Measurements from ENCODE around the gene ANO7. TPM values are rescaled to one million over a fixed set of nuclear protein-coding genes. Genes with fewer than 3 reads are reported as not detected.

ANO7 gene
- total RNA-seq, 2 experiments from 2014 or later = 0.16 to 0.46 TPM

DNA sequence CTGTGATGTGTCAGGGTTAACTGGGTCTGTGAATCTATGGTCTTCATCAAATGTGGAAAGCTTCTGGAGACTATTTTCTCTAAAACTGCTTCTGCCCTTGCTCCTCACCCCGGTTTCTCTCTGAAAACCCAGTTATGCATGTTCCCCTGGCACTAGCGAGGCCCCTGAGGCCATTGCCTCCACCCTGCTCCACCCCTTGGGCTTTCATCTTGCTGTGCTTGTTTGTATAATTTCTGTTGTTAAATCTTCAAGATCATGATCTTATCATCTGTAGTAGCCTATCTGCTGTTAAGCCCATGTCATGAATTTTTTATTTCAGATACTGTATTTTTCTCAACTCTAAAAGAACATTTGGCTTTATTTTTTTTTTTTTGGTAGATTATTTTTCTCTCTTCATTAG lies 14.9 kb upstream of the ANO7 start:
- intact Hi-C loops (cut with micrococcal nuclease; ENCODE audit: unreplicated experiment) = no loop called here
- no peak for TF ChIP-seq EZH2phosphoT487 (IDR thresholded peaks at IDR 0.05; ENCODE audit: borderline replicate concordance, low read depth, low read length)
- TF ChIP-seq, protein P1, sequence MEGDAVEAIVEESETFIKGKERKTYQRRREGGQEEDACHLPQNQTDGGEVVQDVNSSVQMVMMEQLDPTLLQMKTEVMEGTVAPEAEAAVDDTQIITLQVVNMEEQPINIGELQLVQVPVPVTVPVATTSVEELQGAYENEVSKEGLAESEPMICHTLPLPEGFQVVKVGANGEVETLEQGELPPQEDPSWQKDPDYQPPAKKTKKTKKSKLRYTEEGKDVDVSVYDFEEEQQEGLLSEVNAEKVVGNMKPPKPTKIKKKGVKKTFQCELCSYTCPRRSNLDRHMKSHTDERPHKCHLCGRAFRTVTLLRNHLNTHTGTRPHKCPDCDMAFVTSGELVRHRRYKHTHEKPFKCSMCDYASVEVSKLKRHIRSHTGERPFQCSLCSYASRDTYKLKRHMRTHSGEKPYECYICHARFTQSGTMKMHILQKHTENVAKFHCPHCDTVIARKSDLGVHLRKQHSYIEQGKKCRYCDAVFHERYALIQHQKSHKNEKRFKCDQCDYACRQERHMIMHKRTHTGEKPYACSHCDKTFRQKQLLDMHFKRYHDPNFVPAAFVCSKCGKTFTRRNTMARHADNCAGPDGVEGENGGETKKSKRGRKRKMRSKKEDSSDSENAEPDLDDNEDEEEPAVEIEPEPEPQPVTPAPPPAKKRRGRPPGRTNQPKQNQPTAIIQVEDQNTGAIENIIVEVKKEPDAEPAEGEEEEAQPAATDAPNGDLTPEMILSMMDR (conservative IDR thresholded peaks at IDR 0.05; ENCODE audit: low read length) = no peak
- POLR2A ChIA-PET = interaction anchor here (1.0 kb wide), 1 partner anchor 22 kb away, joined by 3 read pairs; no protein-coding TSS in a partner anchor
- Histone ChIP-seq H3K27ac (ENCODE audit: low read depth, low read length, poor library complexity, severe bottlenecking) (no peak overlapping the region), H4K20me1 (ENCODE audit: insufficient read depth, low read length) (no peaks in the 10 kb centered on the region), H2AFZ (ENCODE audit: low read length) (no peak overlapping the region), H3K36me3 (ENCODE audit: insufficient read depth, low read length) (peaks cover 71% of the 10 kb centered on the region), H3K4me3 (ENCODE audit: low read depth, low read length, poor library complexity, severe bottlenecking) (no peak overlapping the region), H3K9me2 (ENCODE audit: insufficient read depth, low read length) (no peaks in the 10 kb centered on the region), H3K4me2 (ENCODE audit: low read length) (no peak overlapping the region), H3K4me1 (ENCODE audit: insufficient read depth, low read length, poor library complexity, severe bottlenecking) (no peaks in the 10 kb centered on the region), H3K79me2 (ENCODE audit: insufficient read depth, low read depth, low read length) (no peaks in the 10 kb centered on the region), H3K9me3 (ENCODE audit: low read length) (peaks cover 11% of the 10 kb centered on the region; the same call in 1 of the 2 replicates)
- no peak for DNase-seq (ENCODE audit: low spot score)
- no TSS peak for BruUV-seq (replicated peaks)
- CTCF ChIA-PET (ENCODE audit: unreplicated experiment) = no interaction called here

DNA sequence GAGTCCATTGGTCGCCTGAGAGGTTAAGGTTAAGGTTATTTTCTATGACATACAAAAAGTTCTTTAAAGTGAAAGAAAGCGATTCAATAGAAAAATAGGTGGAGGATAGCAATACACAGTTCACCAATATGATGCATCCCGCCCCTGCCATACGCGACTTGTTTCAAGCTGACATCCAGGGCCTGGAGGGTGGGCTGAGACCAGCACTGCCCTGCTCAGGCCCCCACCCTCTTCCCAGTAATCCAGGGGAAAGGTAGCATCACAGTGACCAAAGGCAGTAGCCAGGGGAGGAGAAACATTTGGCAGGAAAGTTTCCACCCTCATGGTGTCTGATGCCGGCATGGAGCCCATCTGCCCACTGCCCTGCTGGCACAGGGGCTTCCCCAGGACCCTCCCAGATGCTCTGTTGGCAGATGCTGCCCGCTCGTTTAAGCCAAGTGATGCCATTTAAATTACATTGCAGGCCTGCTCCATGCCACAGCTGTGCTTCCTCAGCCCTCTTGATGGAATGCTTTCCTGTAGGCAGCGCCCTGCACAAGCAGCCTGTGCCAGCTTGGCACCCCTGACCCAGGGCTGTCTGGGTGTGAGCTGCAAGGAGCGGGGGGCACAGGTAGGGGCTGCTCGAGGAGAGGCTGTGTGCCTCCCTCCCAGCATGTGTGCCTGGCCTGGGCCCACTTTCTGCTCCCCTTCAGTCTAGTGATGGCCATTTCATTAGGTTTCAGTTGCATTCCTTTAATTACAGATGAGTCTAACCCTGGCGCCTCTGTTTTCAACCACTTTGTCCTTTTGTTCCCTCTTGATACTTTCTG lies 10.7 kb upstream of the ANO7 start:
- Histone ChIP-seq H3K9me2 (ENCODE audit: insufficient read depth, low read length) (no peaks in the 10 kb centered on the region), H2AFZ (ENCODE audit: low read length) (no peak overlapping the region), H3K4me1 (ENCODE audit: insufficient read depth, low read length, poor library complexity, severe bottlenecking) (no peaks in the 10 kb centered on the region), H3K4me3 (ENCODE audit: low read depth, low read length, poor library complexity, severe bottlenecking) (no peak overlapping the region), H3K79me2 (ENCODE audit: insufficient read depth, low read depth, low read length) (no peaks in the 10 kb centered on the region), H3K36me3 (ENCODE audit: insufficient read depth, low read length) (peaks cover 31% of the 10 kb centered on the region), H4K20me1 (ENCODE audit: insufficient read depth, low read length) (no peaks in the 10 kb centered on the region), H3K9me3 (ENCODE audit: low read length) (no peaks in the 10 kb centered on the region), H3K4me2 (ENCODE audit: low read length) (no peak overlapping the region), H3K27ac (ENCODE audit: low read depth, low read length, poor library complexity, severe bottlenecking) (no peak overlapping the region)
- intact Hi-C loops (cut with micrococcal nuclease; ENCODE audit: unreplicated experiment) = no loop called here
- CTCF ChIA-PET (ENCODE audit: unreplicated experiment) = no interaction called here
- POLR2A ChIA-PET = interaction anchor here (0.6 to 0.8 kb wide), 4 partner anchors 54 to 1547 kb away, joined by 3 to 7 read pairs (median 4); no protein-coding TSS in a partner anchor
- DNase-seq (ENCODE audit: low spot score) = no peak
- BruUV-seq (replicated peaks) = no TSS peak
- TF ChIP-seq EZH2phosphoT487 (IDR thresholded peaks at IDR 0.05; ENCODE audit: borderline replicate concordance, low read depth, low read length) = no peak
- TF ChIP-seq, protein P1 (conservative IDR thresholded peaks at IDR 0.05; ENCODE audit: low read length) = no peak

DNA sequence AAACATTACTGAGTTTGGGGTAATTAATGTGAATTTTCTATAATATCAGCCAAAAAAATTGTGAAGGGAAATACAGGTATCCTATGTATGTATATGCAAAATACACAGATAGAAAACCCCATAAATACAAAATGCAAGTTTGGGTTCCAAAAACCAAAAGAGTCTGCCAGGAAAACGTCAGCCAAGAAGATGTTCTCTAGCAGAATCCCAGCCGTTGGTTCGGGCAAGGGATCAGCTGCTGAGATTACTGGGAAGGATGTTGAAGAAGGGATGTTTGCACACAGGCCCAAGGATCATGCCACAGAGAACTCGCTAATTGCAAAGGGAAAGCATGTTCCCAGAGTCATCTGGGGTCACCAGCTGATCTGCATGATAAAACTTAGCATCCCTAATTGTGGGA lies 9.5 kb upstream of the ANO7 start:
- H3K36me3 ChIP-seq (ENCODE audit: insufficient read depth, low read length) = peaks cover 29% of the 10 kb centered on the region
- TF ChIP-seq EZH2phosphoT487 (IDR thresholded peaks at IDR 0.05; ENCODE audit: borderline replicate concordance, low read depth, low read length) = no peak
- TF ChIP-seq, protein P1 (conservative IDR thresholded peaks at IDR 0.05; ENCODE audit: low read length) = no peak
- H3K79me2 ChIP-seq (ENCODE audit: insufficient read depth, low read depth, low read length) = no peaks in the 10 kb centered on the region
- H3K9me2 ChIP-seq (ENCODE audit: insufficient read depth, low read length) = no peaks in the 10 kb centered on the region
- H3K4me1 ChIP-seq (ENCODE audit: insufficient read depth, low read length, poor library complexity, severe bottlenecking) = no peaks in the 10 kb centered on the region
- POLR2A ChIA-PET = interaction anchor here (0.6 to 0.7 kb wide), 2 partner anchors 115 to 299 kb away, joined by 4 read pairs; no protein-coding TSS in a partner anchor
- H3K9me3 ChIP-seq (ENCODE audit: low read length) = no peaks in the 10 kb centered on the region
- CTCF ChIA-PET (ENCODE audit: unreplicated experiment) = no interaction called here
- BruUV-seq (replicated peaks) = no TSS peak
- no peak overlapping the region for H3K4me2 ChIP-seq (ENCODE audit: low read length)
- no peak overlapping the region for H3K4me3 ChIP-seq (ENCODE audit: low read depth, low read length, poor library complexity, severe bottlenecking)
- intact Hi-C loops (cut with micrococcal nuclease; ENCODE audit: unreplicated experiment) = no loop called here
- H3K27ac ChIP-seq (ENCODE audit: low read depth, low read length, poor library complexity, severe bottlenecking) = no peak overlapping the region
- H2AFZ ChIP-seq (ENCODE audit: low read length) = no peak overlapping the region
- H4K20me1 ChIP-seq (ENCODE audit: insufficient read depth, low read length) = no peaks in the 10 kb centered on the region
- no peak for DNase-seq (ENCODE audit: low spot score)
